ENCODE data around the gene MYOD1.

GRCh38 chr11:17719938-17720795, 796 bp downstream of the MYOD1 start:
- TF ChIP-seq POLR2A (IDR thresholded peaks at IDR 0.05), result no peak
- TF ChIP-seq, protein P1, sequence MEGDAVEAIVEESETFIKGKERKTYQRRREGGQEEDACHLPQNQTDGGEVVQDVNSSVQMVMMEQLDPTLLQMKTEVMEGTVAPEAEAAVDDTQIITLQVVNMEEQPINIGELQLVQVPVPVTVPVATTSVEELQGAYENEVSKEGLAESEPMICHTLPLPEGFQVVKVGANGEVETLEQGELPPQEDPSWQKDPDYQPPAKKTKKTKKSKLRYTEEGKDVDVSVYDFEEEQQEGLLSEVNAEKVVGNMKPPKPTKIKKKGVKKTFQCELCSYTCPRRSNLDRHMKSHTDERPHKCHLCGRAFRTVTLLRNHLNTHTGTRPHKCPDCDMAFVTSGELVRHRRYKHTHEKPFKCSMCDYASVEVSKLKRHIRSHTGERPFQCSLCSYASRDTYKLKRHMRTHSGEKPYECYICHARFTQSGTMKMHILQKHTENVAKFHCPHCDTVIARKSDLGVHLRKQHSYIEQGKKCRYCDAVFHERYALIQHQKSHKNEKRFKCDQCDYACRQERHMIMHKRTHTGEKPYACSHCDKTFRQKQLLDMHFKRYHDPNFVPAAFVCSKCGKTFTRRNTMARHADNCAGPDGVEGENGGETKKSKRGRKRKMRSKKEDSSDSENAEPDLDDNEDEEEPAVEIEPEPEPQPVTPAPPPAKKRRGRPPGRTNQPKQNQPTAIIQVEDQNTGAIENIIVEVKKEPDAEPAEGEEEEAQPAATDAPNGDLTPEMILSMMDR (IDR thresholded peaks at IDR 0.05), result peak in 1 of 4 experiments; percentile 19
- no peak for TF ChIP-seq POLR2AphosphoS5 (IDR thresholded peaks at IDR 0.05)
- TF ChIP-seq EP300 (IDR thresholded peaks at IDR 0.05), result no peak

All from gastroesophageal sphincter (tissue), 3 donors.